HUES64 (cell line): ENCODE measurements around the gene DUX4. TPM values are rescaled to one million over a fixed set of nuclear protein-coding genes. Genes with fewer than 3 reads are reported as not detected.
"Not testable (repeated sequence)": the region's sequence is repeated elsewhere in the genome, so short reads cannot be mapped to it uniquely, and the experiment has no call there.

Source experiments
- H3K27ac ChIP-seq: 2 replicates; pipeline ENCODE4 v1.7.0; 2013; ENCODE audit warnings: low read depth, low read length, inconsistent platforms
- H3K27me3 ChIP-seq: 2 replicates; pipeline ENCODE4 v1.6.1; 2013; ENCODE audit warnings: mild to moderate bottlenecking, low read length; ENCODE audit not compliant: insufficient read depth
- H3K36me3 ChIP-seq: 2 replicates; pipeline ENCODE4 v1.6.1; 2013; ENCODE audit warnings: mild to moderate bottlenecking, low read length; ENCODE audit not compliant: insufficient read depth
- H3K4me1 ChIP-seq: 2 replicates; pipeline ENCODE4 v1.6.1; 2013; ENCODE audit warnings: mild to moderate bottlenecking, low read length, moderate library complexity; ENCODE audit not compliant: insufficient read depth
- H3K4me3 ChIP-seq: 2 replicates; pipeline ENCODE4 v1.5.1; 2013; ENCODE audit warnings: mild to moderate bottlenecking, low read length, moderate library complexity
- H3K9ac ChIP-seq: 2 replicates; pipeline ENCODE4 v1.6.1; 2013; ENCODE audit warnings: mild to moderate bottlenecking, low read depth, low read length
- H3K9me3 ChIP-seq: 2 replicates; pipeline ENCODE4 v1.6.1; 2013; ENCODE audit warnings: low read depth, low read length; ENCODE audit not compliant: insufficient read depth
- WGBS: fragments of 150-250, 120-280 bp; methylation state at CpG from one replicate; pipeline ENCODE4 v1.1.7; 2013; ENCODE audit warnings: missing lambda C conversion rate; 5-methylcytosine and 5-hydroxymethylcytosine counted together
- polyA plus RNA-seq, 2 experiments: library from polyadenylated mRNA; stranded (reverse); fragments of 50-300 nt; gene quantifications; one replicate each; pipeline ENCODE4 v1.2.3, GENCODE V29; 2013

Gene DUX4
- polyA plus RNA-seq (2013, experiment 1 of 2): not detected
- polyA plus RNA-seq (2013, experiment 2 of 2): not detected

DNA sequence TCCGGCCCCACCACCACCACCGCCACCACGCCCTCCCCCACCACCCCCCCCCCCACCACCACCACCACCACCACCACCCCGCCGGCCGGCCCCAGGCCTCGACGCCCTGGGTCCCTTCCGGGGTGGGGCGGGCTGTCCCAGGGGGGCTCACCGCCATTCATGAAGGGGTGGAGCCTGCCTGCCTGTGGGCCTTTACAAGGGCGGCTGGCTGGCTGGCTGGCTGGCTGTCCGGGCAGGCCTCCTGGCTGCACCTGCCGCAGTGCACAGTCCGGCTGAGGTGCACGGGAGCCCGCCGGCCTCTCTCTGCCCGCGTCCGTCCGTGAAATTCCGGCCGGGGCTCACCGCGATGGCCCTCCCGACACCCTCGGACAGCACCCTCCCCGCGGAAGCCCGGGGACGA, at the start of gene DUX4:
Gene DUX4, plus strand, starts transcription at position 347 of the 400 bp plus-strand sequence. Its CDS starts 0 bp downstream, at position 347.
- not testable (repeated sequence) for H3K4me3 ChIP-seq, H3K27ac ChIP-seq, H3K9ac ChIP-seq, H3K36me3 ChIP-seq, H3K27me3 ChIP-seq, H3K4me1 ChIP-seq
- 88% methylated on average over 9 of the region's 32 CpGs for WGBS
- H3K9me3 ChIP-seq: peaks cover 11% of the 10 kb centered on the region

GRCh38 chr4:190175436-190175835, 1.9 kb downstream of the DUX4 start:
- not testable (repeated sequence) for H3K9ac ChIP-seq, H3K36me3 ChIP-seq, H3K27me3 ChIP-seq, H3K27ac ChIP-seq, H3K4me3 ChIP-seq, H3K4me1 ChIP-seq
- 93% methylated on average over 24 of the region's 33 CpGs for WGBS
- peaks cover 13% of the 10 kb centered on the region for H3K9me3 ChIP-seq

- H3K36me3 ChIP-seq, H3K27me3 ChIP-seq, H3K4me3 ChIP-seq, H3K9ac ChIP-seq, H3K4me1 ChIP-seq, H3K27ac ChIP-seq: not testable (repeated sequence)
- WGBS: 78% methylated on average over 4 of the region's 6 CpGs
- peaks cover 13% of the 10 kb centered on the region for H3K9me3 ChIP-seq
These were observed 4.4 kb downstream of the DUX4 start for GRCh38 chr4:190177727-190178605.

GRCh38 chr4:190178606-190178990, 5.0 kb downstream of the DUX4 start:
- not testable (repeated sequence) for H3K4me1 ChIP-seq, H3K9ac ChIP-seq, H3K27ac ChIP-seq, H3K4me3 ChIP-seq, H3K27me3 ChIP-seq, H3K36me3 ChIP-seq
- WGBS: 0% methylated on average over 1 of the region's 4 CpGs
- H3K9me3 ChIP-seq: peaks cover 13% of the 10 kb centered on the region

- not testable (repeated sequence) for H3K4me3 ChIP-seq
- no CpG with 5 or more reads among the region's 2 CpGs for WGBS
These were observed 5.6 kb downstream of the DUX4 start for GRCh38 chr4:190179030-190179739.

DNA sequence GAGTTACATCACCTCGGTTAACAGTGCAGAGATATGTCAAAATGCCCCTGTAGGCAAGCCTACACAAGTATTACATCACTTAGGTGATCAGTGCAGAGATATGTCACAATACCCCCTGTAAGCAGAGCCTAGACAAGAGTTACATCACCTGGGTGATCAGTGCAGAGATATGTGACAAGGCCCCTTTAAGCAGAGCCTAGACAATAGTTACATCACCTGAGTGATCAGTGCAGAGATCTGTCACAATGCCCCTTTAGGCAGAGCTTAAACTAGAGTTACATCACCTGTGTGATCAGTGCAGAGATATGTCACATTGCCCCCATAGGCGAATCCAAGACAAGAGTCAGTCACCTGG, 6.1 kb downstream of the DUX4 start:
- not testable (repeated sequence) for H3K27ac ChIP-seq, H3K36me3 ChIP-seq, H3K9ac ChIP-seq, H3K27me3 ChIP-seq, H3K4me3 ChIP-seq, H3K4me1 ChIP-seq
- peaks cover 13% of the 10 kb centered on the region for H3K9me3 ChIP-seq
- no CpG with 5 or more reads among the region's 2 CpGs for WGBS

More at GRCh38 chr4:190179030-190179739, 5.6 kb downstream of the DUX4 start:
- not testable (repeated sequence) for H3K27me3 ChIP-seq, H3K4me1 ChIP-seq, H3K27ac ChIP-seq, H3K36me3 ChIP-seq, H3K9ac ChIP-seq
- H3K9me3 ChIP-seq: peaks cover 13% of the 10 kb centered on the region

DNA sequence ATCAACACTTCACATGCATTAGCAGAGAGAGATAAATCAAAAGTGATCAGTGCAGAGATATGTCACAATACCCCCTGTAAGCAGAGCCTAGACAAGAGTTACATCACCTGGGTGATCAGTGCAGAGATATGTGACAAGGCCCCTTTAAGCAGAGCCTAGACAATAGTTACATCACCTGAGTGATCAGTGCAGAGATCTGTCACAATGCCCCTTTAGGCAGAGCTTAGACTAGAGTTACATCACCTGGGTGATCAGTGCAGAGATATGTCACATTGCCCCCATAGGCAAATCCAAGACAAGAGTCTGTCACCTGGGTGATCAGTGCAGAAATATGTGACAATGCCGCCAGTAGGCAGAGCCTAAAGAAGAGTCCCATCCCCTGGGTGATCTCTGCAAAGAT, 7.4 kb downstream of the DUX4 start:
- peaks cover 13% of the 10 kb centered on the region for H3K9me3 ChIP-seq
- not testable (repeated sequence) for H3K36me3 ChIP-seq, H3K4me3 ChIP-seq, H3K27ac ChIP-seq, H3K4me1 ChIP-seq, H3K9ac ChIP-seq, H3K27me3 ChIP-seq
- WGBS: no CpG with 5 or more reads among the region's 1 CpG

GRCh38 chr4:190181481-190182100, 8.0 kb downstream of the DUX4 start:
- H3K4me1 ChIP-seq, H3K27me3 ChIP-seq, H3K9me3 ChIP-seq, H3K36me3 ChIP-seq, H3K27ac ChIP-seq, H3K9ac ChIP-seq, H3K4me3 ChIP-seq: not testable (repeated sequence)
- 45% methylated on average over 4 of the region's 7 CpGs for WGBS

GRCh38 chr4:190203510-190203909, 29.9 kb downstream of the DUX4 start:
- H3K4me3 ChIP-seq, H3K36me3 ChIP-seq, H3K9me3 ChIP-seq, H3K27ac ChIP-seq, H3K27me3 ChIP-seq, H3K9ac ChIP-seq, H3K4me1 ChIP-seq: not testable (repeated sequence)
- 95% methylated on average over 39 of the region's 73 CpGs for WGBS
